ENCODE data around the gene C11orf68. TPM values are rescaled to one million over a fixed set of nuclear protein-coding genes. Genes with fewer than 3 reads are reported as not detected.
A peak's percentile ranks its signal among the peaks of the same experiment; 100 is the strongest.

C11orf68 gene
- total RNA-seq, 6 experiments from 2014 or later = 79.0 to 94.6 (median 85.0) TPM

DNA sequence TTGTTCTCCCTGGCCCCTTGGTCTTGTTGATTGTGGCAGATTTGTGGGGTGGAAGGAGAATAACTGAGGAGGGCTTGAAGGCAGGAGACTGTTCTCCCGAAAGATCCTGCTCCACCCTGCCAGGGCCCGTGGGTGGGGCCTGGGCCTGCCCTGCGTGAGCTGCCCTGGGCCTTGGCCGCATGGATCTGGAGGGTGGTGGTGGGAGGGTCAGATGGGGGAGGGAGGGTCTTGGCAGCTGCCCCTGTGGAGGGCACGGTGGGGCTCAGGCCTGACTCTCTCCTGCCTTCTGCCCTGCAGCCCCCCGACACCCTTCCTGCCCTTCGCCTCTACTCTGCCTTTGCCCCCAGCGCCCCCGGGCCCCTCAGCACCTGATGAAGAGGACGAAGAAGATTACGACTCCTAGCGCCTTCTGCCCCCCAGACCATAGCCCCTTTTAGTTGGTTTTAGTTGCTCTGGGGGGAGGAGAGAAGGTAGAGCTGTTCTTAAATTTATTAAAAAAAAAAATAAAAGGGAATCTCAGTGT is 2.2 kb upstream of the C11orf68 start:
- peaks cover 4% of the 10 kb centered on the region for H3K27me3 Mint-ChIP-seq (ENCODE audit: insufficient read depth)
- H3K36me3 Mint-ChIP-seq (ENCODE audit: low read depth) = peaks cover 50% of the 10 kb centered on the region
- no peaks in the 10 kb centered on the region for H3K9me3 Mint-ChIP-seq
- peak overlapping the region; percentile 94 for H3K4me3 Mint-ChIP-seq
- peak overlapping the region; percentile 81; the same call in 1 of the 2 replicates for H3K27ac Mint-ChIP-seq
- DNase-seq = no peak
- peaks cover 30% of the 10 kb centered on the region for H3K4me1 Mint-ChIP-seq (ENCODE audit: low read depth)
- TF ChIP-seq, protein P1, sequence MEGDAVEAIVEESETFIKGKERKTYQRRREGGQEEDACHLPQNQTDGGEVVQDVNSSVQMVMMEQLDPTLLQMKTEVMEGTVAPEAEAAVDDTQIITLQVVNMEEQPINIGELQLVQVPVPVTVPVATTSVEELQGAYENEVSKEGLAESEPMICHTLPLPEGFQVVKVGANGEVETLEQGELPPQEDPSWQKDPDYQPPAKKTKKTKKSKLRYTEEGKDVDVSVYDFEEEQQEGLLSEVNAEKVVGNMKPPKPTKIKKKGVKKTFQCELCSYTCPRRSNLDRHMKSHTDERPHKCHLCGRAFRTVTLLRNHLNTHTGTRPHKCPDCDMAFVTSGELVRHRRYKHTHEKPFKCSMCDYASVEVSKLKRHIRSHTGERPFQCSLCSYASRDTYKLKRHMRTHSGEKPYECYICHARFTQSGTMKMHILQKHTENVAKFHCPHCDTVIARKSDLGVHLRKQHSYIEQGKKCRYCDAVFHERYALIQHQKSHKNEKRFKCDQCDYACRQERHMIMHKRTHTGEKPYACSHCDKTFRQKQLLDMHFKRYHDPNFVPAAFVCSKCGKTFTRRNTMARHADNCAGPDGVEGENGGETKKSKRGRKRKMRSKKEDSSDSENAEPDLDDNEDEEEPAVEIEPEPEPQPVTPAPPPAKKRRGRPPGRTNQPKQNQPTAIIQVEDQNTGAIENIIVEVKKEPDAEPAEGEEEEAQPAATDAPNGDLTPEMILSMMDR (IDR thresholded peaks at IDR 0.05) = no peak

DNA sequence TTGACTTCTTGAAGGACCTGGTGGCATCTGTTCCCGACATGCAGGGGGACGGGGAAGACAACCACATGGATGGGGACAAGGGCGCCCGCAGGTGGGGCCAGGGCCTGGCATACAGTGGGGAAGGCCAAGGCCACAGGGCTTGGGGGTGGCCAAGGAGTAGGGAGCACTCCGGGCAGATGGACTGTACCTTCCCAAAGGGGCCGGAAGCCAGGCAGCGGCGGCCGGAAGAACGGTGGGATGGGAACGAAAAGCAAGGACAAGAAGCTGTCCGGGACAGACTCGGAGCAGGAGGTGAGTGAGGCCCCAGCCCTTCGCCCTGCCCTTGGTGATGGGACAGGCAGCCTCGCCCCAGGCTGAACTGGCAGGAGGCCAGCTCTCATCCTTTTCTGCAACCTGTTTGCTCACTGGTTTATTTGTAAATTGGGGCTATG is 1.5 kb upstream of the C11orf68 start:
- TF ChIP-seq, protein P1 (IDR thresholded peaks at IDR 0.05) = no peak
- H3K27ac Mint-ChIP-seq = peak overlapping the region; percentile 81
- peak overlapping the region; percentile 94 for H3K4me3 Mint-ChIP-seq
- peaks cover 50% of the 10 kb centered on the region for H3K36me3 Mint-ChIP-seq (ENCODE audit: low read depth)
- no peak for DNase-seq
- H3K4me1 Mint-ChIP-seq (ENCODE audit: low read depth) = peaks cover 36% of the 10 kb centered on the region
- no peaks in the 10 kb centered on the region for H3K9me3 Mint-ChIP-seq
- H3K27me3 Mint-ChIP-seq (ENCODE audit: insufficient read depth) = peaks cover 4% of the 10 kb centered on the region

DNA sequence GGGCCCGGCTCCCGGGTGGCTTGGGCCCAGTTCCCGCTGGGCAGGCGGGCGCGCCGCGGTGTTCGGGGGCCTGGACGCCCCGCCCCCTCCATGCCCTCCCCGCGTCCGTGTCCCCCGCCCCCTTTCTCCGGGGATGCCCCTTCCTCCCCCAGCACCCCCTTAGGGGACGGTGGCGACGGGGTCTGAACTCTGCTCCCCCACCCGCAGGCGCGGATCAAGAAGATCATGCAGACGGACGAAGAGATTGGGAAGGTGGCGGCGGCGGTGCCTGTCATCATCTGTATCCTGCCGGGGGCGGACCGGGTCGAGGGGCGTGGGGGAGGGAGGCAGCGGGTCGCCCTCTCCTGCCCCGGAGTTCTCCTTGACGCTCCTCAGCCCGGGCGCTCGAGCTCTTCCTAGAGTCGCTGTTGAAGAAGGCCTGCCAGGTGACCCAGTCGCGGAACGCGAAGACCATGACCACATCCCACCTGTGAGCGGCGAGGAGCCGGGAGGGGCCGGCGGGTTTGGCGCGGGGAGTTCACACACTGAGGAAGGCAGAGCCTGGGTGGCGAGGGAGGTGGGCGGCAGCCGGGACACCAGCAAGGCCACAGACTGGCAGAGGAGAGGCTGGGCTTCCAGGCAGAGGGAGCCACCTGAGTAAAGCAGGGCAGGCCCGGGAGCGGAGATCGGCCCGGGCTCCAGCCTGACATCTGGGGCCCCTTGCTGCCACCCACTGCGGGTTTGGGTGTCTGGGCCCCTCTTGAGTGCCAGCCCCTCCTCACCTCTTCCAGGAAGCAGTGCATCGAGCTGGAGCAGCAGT is 910 bp upstream of the C11orf68 start:
- H3K9me3 Mint-ChIP-seq = no peaks in the 10 kb centered on the region
- peak overlapping the region; percentile 81 for H3K27ac Mint-ChIP-seq
- DNase-seq = no peak
- peaks cover 48% of the 10 kb centered on the region for H3K36me3 Mint-ChIP-seq (ENCODE audit: low read depth)
- H3K4me1 Mint-ChIP-seq (ENCODE audit: low read depth) = peaks cover 42% of the 10 kb centered on the region
- H3K27me3 Mint-ChIP-seq (ENCODE audit: insufficient read depth) = peaks cover 4% of the 10 kb centered on the region
- peak overlapping the region; percentile 94 for H3K4me3 Mint-ChIP-seq
- TF ChIP-seq, protein P1 (IDR thresholded peaks at IDR 0.05) = no peak

DNA sequence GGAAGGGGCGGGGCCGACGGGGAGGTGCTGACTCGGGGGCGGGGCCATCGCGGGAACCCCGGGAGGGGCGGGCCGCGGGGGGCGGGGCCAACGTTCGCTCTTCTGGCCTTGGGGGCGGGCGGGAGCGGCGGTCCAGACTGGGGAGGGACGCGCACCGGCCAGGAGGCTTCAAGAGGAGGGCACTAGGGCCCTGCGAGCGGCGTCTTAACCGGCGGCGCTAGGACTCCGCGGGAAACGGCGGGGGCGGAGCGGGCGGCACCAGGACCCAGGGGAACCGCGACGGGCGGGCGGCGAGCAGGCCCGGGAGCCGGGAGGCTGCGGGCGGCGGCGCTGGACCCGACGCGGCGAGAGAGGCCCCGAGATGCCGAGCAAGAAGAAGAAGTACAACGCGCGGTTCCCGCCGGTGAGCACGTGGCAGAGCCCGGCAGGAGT is 295 bp upstream of the C11orf68 start, which contains the start of gene DRAP1:
Gene DRAP1 (plus strand): TSS at position 286 of the 432 bp plus-strand sequence. CDS start 76 bp downstream, at position 362.
- H3K27me3 Mint-ChIP-seq (ENCODE audit: insufficient read depth) = peaks cover 4% of the 10 kb centered on the region
- H3K9me3 Mint-ChIP-seq = no peaks in the 10 kb centered on the region
- TF ChIP-seq, protein P1 (IDR thresholded peaks at IDR 0.05) = no peak
- peak within 1 kb of the TSS; percentile 94 for H3K4me3 Mint-ChIP-seq
- peak within 1 kb of the TSS; percentile 88 for H3K27ac Mint-ChIP-seq
- H3K4me1 Mint-ChIP-seq (ENCODE audit: low read depth) = peaks cover 48% of the 10 kb centered on the region
- peak; percentile 97 for DNase-seq
- peaks cover 46% of the 10 kb centered on the region for H3K36me3 Mint-ChIP-seq (ENCODE audit: low read depth)

DNA sequence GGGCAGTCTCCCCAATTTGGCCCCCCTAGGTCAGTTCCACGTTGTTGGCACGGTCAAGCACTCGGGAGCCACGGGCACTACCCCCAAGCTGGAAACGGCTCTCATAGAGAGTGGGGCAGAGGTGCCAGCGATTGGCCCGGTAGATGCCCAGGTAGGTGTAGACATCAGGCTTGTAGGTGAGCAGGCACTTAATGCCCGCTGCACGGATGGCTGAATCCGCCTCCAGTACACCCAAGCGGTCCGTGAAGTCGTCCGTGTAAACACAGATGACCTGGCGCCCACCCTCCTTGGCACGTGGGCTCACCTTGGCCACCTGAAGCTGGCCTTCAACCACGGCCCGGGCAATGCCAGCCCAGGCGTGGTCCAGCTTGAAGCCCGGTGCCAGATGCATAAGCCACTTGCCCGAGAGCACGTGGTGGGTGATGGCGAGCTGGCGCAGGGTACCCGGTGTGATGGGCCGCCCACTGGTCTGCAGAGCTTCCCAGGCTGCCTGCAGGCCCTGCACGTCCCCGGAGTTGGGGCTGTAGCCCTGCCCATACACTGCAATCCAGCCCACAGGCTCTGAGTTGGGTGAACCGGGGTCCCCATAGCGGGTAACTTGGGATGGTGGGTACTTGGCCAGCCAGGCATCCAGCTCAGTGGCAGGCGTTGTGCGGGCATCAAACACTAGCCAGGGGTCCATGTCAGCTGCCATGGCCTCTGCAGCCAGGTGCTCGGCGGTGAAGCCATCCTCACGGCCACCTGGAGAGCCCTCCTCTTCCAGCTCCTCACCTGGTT is 1.2 kb downstream of the C11orf68 start:
- Mint-ChIP-seq H3K9me3 (no peaks in the 10 kb centered on the region), H3K27ac (peak overlapping the region; percentile 99), H3K4me1 (ENCODE audit: low read depth) (peaks cover 53% of the 10 kb centered on the region), H3K27me3 (ENCODE audit: insufficient read depth) (peaks cover 4% of the 10 kb centered on the region), H3K4me3 (peak overlapping the region; percentile 94), H3K36me3 (ENCODE audit: low read depth) (peaks cover 36% of the 10 kb centered on the region)
- DNase-seq = no peak
- TF ChIP-seq, protein P1 (IDR thresholded peaks at IDR 0.05) = no peak
